T-helper 2 cell treated with Interferon-gamma antibody and Interleukin-4, amounts not matched to agents 100 ng/mL and 5 ng/mL, for 36 hours (primary cell): ENCODE measurements around the gene CNTFR. TPM values are rescaled to one million over a fixed set of nuclear protein-coding genes. Genes with fewer than 3 reads are reported as not detected.

Experiments
- intact Hi-C: fragments of 100-400 bp; cut with micrococcal nuclease; formaldehyde crosslinking; loops from one replicate; pipeline ENCODE4 v1.15.1; 2023
- total RNA-seq: library from RNA; stranded (reverse); gene quantifications from 2 replicates; pipeline ENCODE4 v1.2.3, GENCODE V29; 2022

CNTFR gene
- not detected in 2 replicates for total RNA-seq

GRCh38 chr9:34589636-34590380 is at the start of gene CNTFR:
Gene CNTFR, minus strand, starts transcription at chr9:34589724. Its CDS starts 20,743 bp downstream, at chr9:34568981.
- intact Hi-C loops, result loop anchor here (10.0 kb wide), 1 partner anchor 185 kb away; no protein-coding TSS in a partner anchor

- intact Hi-C loops, result loop anchor here (5.0 kb wide), 2 partner anchors 182 to 262 kb away; partner anchors contain the start of genes DNAI1, FAM219A and MYORG
Observed at GRCh38 chr9:34639322-34639721, 49.8 kb upstream of the CNTFR start.

- intact Hi-C loops, result loop anchor here (1.0 to 5.0 kb wide), 3 partner anchors 8 to 261 kb away; partner anchors contain the start of genes DNAI1, FAM219A, GALT and MYORG
Observed at GRCh38 chr9:34638138-34638445, 48.6 kb upstream of the CNTFR start.

GRCh38 chr9:34637356-34638137 is 48.0 kb upstream of the CNTFR start, which contains the start of gene SIGMAR1:
Gene SIGMAR1, minus strand, starts transcription at chr9:34637787. Its CDS starts 90 bp downstream, at chr9:34637697.
- intact Hi-C loops, result loop anchor here (1.0 to 5.0 kb wide), 4 partner anchors 9 to 260 kb away; partner anchors contain the start of genes DNAI1, FAM219A, GALT and MYORG

GRCh38 chr9:34636791-34637355 is 47.3 kb upstream of the CNTFR start:
- intact Hi-C loops, result loop anchor here (1.0 to 5.0 kb wide), 3 partner anchors 28 to 260 kb away; partner anchors contain the start of genes DNAI1, FAM219A and MYORG

- intact Hi-C loops, result loop anchor here (2.0 to 5.0 kb wide), 3 partner anchors 67 to 258 kb away; partner anchors contain the start of genes DNAI1, FAM219A and MYORG
Observed at GRCh38 chr9:34635556-34635955, 46.0 kb upstream of the CNTFR start.

- intact Hi-C loops, result loop anchor here (1.0 to 5.0 kb wide), 4 partner anchors 22 to 257 kb away; partner anchors contain the start of genes DNAI1, FAM219A, MYORG and RPP25L
Observed at GRCh38 chr9:34634551-34635248, 45.2 kb upstream of the CNTFR start.

GRCh38 chr9:34633851-34634550 is 44.5 kb upstream of the CNTFR start:
- intact Hi-C loops, result loop anchor here (1.0 to 2.0 kb wide), 2 partner anchors 22 to 69 kb away; partner anchors contain the start of gene RPP25L

- intact Hi-C loops, result no loop called here
Observed at GRCh38 chr9:34633166-34633565, 43.6 kb upstream of the CNTFR start.

- intact Hi-C loops, result no loop called here
Observed at GRCh38 chr9:34630402-34631154, 41.1 kb upstream of the CNTFR start.

GRCh38 chr9:34629491-34629808 is 39.9 kb upstream of the CNTFR start:
- intact Hi-C loops, result no loop called here

GRCh38 chr9:34628656-34629490 is 39.3 kb upstream of the CNTFR start, which contains the start of gene ARID3C:
Gene ARID3C, minus strand, starts transcription at chr9:34629066. Its CDS starts 1,052 bp downstream, at chr9:34628014.
- intact Hi-C loops, result no loop called here

- intact Hi-C loops, result no loop called here
Observed at GRCh38 chr9:34627716-34628655, 38.5 kb upstream of the CNTFR start.

GRCh38 chr9:34625186-34625486 is 35.6 kb upstream of the CNTFR start:
- intact Hi-C loops, result no loop called here

GRCh38 chr9:34624475-34625185 is 35.1 kb upstream of the CNTFR start:
- intact Hi-C loops, result no loop called here

- intact Hi-C loops, result no loop called here
Observed at GRCh38 chr9:34623374-34624235, 34.1 kb upstream of the CNTFR start.
